Stimulated activated CD8-positive, alpha-beta memory T cell treated with anti-CD3 and anti-CD28 coated beads, Interleukin-7, amount 100 ng/mL, for 4 hours (primary cell): ENCODE measurements around the gene DNAH11.

Experiments used
- DNase-seq, 2 donors: peaks; one replicate each; pipeline ENCODE4 v3.0.0-alpha.2; 2020; ENCODE audit warnings: low read depth in 2 of 2

DNAH11 gene

DNA sequence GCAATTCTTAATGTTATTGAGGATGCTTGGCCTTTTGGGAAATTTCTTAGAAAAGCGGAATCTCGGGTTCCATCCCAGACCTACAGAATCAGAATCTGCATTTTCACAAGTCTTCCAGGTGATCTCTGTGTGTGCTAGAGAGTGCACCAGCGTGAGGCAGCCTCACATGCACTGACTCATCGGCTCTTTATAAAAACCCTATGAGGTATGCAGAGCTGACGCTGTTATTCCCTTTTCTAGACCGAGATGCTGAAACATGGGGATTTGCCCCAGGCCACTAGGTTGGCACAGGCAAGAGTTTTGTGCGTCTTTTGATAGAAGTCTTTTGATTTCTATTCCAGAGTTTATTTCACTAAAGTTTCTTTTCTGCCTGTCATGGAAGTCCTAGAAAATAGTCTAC, 341.7 kb downstream of the DNAH11 start:
- DNase-seq, result no peak

DNA sequence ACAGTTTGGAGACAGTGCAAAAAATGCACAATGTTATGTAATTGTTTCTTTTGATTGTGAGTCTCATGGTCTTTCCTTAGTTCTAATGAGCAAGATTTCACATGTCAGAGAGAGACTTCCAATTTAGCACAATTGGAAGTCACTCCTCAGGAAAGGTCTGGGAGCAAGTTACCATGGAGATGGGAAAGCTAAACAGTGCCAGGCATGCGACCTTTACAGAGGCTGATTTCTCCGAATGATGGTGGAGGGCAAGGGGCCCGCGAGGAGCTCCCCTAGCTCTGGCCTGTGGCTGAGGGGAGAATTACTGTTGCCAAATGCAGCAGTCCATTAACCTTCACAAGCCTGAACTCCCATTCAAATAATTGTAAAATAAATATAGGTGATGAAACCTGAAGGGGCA, 343.6 kb downstream of the DNAH11 start:
- no peak for DNase-seq

DNA sequence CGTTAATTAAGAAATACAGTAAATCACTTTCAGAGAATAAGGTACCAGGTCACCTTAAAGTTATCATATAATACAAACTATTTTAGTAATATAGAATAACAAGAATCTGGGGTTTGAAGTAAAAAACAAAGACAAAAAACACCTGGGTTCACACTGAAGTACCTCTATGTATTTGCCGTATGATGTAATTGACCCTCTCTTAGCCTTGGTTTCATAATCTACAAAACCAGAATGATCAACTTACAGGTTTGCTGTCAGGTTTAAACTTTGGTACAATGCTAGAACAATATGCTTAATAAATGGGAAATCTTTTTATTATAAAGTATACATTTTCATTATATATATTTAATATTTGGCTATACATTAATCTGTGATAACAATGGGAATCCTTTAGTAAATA, 344.5 kb downstream of the DNAH11 start:
- no peak for DNase-seq

DNA sequence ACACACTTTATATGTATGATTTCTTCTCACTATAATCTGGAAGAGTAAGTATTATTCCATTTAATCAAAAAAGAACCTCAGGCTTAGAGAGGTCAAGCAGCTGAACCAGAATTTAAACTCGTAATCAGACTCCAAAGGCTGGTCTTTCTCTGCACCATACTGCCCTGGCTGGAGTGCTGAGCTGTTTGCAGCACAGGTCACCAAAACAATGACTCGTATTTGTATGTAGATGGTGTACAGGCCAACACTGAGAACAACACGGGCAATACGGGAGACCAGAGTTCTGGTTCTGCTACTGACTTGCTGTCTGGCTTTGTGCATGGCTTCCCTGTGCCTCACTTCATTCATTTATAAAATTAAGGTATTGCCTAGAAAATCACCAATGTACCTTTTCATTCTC, 344.9 kb downstream of the DNAH11 start:
- DNase-seq, result no peak

DNA sequence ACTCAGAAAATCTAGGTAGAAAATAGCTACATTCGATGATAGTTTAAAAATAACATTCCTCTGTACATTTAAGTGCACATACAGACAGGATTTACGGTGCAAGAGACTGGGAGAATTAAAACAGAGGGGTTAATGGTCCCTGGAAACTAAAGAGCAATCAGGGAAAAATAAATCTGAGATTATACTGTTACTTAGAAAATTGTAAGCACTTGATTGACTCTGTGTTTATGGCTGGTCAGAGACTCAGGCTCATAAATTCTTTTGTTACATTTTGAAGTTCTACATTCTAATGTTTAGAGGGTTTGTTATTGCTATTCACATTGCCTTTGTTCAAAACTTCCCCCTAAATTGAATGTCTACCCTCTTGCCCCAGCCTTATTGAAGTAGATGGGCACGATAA, 348.5 kb downstream of the DNAH11 start:
- no peak for DNase-seq

DNA sequence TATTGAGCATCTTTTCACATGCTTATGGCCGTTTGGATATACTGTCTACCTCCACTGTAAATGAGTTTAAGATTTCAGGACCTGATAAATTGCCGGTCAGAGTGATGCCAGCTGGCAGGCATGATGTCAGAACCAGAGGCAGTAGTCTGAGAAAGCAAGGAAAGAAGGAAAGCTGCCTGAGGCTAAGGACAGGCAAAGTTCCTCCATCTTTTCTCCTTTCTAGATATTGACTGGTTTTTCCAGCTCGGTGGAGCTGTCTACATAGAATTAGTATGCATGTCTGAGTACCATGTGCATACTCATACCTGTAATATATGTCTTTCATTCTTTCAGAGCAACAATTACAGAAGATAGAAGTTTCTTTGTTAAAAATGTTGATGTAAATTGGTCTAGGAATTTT, 350.6 kb downstream of the DNAH11 start:
- DNase-seq, result no peak

DNA sequence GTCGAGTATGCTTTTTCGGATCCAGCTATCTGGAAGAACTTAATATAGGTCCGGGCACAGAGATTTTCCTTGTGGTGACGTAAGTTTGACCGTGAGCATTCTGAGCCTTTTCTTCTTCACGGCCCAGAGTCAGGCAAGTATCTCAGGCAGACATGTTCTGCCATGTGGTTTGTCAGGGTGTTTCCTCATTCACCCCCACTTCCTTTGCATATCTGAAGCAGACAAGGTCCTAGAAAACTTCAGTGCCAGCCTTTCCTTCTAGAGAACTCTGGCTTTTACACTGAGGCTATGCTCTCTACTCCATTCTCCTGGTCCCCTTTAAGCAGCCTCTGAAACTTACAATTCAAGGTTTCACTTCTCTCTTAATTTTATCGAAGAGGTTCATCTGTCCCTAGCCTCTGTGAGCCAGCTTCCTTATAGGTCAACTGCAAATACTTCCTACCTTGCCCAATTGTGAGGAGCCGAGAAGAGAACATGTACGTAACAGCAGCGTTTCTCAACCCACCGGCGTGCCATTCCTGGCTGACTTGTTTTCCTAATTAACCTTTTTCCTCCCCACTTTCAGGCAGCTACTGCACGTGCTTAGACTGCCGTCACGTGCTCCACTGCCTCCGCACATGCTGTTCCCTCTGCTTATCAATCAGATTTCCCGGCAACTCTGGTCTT, 355.6 kb downstream of the DNAH11 start:
- DNase-seq, result no peak

DNA sequence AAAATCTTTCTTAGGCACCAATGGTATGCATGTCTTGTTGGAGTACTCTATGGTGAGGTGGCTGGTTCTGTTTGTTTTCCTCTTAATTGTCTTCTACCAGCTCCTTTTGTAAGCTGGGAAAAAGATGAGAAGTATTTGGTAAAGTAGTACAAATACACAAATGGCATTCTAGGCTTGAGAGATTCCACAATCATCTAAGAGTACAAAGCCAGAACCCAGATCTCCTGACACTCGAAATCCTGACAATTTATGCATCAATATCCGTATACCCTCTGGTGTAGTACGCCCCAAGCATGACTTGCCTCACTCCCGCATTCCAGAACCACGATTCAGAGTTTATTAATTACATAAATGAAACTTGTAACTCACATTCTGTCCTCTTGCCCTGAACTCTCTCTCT, 359.4 kb downstream of the DNAH11 start:
- no peak for DNase-seq

DNA sequence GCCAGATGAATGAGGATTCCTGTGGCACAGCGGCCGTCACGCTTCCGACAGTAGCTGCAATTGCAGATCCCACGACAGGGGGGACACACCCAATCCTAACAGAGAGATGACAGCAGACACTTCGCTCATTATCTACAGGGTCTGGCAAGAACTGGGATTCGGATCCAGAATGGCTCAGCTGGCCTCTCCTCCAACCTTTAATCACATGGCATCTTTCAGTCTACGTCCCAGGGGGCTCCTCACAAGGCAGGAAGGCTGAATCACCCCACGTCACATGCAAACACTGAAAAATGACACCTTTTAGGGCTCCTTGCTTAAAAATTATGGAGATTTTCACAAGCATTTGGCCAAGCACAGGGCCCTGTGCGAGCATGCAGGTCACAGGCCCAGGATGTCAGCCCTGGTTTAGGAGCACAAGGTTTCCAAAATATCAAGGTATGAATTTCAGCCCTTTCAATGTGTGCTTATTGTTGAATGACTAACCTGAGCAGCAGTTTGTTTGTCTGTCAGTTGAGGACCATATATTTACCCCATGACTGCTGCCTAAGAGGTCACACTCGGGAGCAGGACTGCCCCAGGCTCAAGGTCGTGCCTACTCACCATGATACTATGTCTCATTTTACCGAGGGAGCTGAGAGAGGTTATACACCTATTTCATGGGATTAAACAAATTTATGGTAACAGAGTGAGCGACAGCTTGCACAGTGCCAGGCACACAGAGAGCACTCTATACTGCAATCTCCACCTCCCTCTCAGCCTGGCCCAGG, 360.4 kb downstream of the DNAH11 start:
- no peak for DNase-seq

DNA sequence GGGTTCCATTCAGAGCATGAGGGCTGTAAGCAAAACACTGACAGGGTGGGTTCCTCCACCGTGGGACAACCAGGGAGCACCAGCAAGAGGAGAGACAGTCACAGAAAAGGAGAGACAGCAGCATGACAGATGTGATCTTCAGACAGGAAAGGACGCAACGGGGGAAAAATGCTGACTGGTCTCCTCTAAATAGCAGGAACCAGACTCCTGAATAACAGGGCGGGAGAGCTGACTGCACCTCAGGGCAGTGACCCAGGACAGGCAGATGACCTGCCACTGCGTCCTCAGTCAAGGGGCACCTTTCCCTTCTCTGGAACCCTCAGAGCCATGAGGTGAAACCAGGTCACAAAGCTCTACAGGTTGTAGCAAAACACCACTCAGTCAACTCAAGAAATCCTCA, 365.9 kb downstream of the DNAH11 start:
- DNase-seq, result no peak

DNA sequence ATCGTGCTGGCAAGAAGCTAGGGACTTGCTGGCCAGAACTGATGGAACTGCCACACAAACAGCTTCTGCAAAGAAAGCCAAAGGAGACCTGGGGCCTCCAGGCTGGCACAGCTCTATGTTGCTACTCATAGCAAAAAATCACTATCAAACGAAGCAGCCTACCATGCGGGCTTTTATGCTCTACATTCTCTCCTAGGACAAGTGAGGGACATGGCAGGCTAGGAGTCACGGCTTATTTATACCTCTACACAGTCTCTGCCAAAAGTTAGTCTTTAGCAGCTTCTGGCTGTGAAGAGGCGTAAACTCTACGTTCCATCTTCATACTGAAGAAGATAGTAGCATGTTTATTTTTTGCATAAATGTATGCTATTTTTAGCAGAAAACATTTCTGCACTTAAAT, 367.4 kb downstream of the DNAH11 start:
- no peak for DNase-seq

DNA sequence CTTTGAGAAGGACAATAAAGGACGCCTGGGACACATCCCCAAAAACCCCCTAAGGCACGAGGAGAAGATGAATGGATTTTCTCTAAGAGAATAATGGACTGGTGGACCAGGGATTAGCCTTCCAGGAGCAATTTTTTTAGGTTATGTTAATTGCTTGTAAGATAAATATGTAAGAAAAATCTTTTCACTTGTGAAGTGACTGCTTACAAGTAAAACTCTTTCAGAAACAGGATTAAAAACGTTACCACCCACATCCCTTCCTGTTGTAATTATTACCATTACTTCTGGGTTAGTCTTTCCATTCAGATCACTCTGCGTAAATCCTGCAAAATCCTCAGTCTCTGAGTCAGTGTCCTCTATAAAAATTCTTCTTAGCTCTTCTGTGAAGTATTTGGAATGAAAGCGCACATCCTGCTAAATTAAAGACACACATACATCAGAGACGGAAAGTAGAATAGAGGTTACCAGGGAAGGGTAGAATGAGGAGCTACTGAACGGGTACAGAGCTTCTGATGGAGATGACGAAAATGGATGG, 368.6 kb downstream of the DNAH11 start:
- no peak for DNase-seq

DNA sequence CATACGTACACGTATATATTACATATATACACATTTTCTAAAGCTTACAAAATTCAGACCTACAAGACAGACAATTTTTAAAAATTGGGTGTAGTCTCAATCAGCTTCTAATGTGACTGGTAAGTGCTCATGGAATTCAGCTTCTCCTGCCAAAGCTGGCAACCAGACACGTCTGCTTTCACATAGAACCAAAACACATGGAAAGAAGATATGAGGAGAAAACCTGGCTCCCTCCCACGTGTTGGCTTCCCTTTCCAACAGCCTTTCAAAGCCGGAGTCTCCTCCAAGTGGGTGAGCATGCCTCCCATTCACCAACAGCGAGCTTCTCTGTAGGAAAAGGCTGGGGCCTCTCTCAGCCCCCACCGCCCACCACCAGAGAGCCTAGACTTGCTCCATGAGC, 369.5 kb downstream of the DNAH11 start:
- DNase-seq, result no peak

DNA sequence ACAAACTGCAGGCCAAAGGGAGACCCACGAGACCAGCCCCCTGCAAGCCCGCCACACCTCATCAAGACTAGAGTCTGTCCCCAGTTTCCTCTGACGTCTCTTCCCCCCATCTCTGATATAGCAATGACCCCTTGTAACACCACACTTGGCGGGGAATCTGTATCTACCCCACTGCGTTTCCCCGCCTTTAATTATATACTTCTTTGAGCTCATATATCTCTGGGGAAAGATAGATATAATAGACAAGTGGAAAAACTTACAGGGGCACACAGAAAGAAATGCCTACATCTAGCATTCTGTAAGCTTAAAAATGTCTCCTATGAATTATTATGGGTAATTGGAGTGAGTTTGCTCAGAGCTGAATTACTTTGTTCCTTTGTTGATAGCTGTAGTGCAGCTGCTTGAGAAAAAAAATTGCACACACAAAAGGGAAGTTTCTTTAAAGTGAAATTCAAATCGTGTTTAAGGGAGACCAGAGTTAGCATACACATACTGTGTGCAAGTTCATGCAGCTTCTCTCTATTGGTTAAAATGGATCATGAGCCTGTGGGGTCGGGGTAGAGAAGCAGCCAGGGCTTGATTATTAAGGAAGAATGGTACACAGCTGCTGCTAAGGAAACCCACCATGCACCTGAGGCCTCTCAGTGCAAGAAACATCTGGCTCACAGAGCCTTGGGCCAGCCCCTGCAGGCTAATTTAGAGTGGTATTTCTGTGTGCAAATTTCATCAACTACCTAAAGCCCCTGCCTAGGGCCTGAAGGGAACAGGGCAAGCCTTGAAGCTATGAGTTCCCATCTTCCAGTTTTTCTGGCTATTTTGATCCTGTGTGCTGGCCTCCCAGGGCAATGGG, 370.3 kb downstream of the DNAH11 start:
- no peak for DNase-seq

DNA sequence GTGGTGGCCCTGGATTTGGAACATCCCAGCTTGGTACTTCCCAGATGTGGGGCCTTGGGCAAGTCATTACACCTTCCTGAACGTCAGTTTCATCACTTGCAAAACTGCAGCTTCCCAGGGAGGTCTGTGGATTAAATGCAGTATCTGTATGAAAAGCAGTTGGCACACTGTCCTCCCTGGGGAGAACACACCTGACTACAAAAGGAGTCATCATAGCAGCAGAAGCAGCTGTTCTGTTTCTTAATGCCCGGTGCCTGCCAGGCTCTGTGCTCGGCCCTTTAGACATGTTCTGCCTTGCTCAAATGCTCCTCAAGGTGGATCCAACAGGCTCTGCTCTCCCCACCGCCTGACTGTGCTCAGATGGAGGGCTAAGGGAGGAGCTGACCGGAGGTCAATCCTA, 371.8 kb downstream of the DNAH11 start:
- DNase-seq, result no peak

DNA sequence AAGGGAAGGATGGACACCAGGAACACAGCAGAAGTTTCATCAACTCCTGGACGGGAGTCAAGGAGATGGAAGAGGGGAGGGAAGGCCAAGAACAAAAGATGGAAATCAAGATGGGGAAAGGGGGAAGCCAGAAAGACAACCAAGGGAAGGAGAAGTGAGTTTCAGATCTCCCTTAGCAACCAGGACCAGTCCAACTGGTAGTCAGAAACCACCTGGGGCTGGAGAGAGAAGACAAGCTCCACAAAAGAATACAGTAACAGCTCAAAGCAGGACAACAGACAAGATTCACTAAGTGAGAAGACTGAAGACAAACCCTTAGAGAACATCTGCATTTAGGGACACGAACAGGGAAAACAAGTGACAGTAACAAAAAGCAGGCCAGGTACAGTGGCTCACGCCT, 372.3 kb downstream of the DNAH11 start:
- DNase-seq, result no peak

DNA sequence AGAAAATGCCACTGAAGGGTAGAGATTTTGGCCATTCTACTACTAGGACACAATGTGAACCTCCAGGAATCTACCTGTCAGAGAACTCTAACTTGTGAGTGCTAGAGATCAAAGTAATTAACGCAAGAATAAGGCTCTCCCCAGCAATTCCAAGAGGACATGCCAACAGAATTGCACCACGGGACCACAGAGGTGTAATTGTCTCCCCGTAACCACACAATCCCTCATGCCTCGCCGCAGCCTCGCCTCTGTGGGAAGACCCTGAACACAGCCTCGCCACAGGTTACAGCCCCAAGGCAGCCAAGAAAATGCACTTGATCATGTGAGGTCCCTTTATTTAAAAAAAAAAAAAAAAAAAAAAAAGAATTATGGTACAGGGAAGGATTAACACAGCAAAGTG, 373.3 kb downstream of the DNAH11 start:
- DNase-seq, result no peak

DNA sequence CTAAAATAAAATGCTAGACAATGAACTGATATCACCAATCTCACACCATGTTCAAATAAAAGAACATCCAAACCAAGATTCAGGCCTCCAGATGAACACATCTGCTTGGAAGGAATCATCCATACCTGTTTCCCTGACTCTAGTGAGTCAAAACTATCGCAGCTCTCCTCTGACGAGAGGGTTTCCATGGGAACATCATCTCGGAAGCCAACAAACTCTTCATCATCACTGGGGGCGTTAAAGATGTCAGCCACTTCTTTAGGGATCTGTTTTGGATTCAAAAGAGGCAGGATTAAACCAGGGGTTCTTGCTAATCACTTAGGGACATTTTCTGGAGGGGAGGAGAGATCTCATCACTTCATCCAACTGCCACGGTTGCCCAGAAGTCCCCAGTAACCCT, 373.8 kb downstream of the DNAH11 start:
- DNase-seq, result no peak

DNA sequence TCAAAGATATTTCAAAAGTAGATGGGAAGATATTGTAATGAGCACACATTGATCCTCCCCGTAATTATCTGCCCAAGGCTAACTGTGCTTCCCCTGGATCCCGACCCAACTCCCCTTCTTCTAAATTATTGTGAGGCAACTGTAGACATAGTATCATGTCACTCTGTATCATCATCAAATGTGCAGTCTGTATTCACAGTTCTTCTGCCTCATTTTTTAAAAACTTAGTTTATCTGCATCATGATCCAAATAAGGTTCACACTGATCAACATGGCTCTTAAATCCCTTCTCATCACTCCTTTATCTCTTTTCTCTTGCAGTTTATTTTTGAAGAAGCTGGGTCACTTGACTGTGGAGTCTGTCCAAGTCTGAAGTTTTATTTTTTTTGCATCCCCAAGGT, 375.4 kb downstream of the DNAH11 start:
- DNase-seq, result no peak

DNA sequence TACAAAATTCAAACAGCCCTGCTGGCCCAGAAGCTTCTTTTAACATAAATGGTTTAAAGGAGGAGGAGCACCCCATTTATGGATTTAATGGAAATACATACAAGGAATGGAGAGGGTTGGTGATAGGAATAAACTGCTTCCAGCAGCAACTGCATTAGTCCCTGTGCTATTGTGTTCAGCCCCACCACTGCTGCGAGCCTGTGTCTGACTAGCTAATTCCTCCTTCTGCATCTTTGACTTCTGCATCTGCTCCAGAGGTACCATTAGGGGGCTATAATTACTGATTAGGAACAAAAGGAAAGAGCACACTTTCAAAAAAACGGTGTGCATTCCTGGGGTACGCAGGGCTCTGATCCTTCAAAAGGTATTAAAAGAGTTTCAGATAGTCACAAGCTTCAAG, 378.1 kb downstream of the DNAH11 start:
- no peak for DNase-seq

DNA sequence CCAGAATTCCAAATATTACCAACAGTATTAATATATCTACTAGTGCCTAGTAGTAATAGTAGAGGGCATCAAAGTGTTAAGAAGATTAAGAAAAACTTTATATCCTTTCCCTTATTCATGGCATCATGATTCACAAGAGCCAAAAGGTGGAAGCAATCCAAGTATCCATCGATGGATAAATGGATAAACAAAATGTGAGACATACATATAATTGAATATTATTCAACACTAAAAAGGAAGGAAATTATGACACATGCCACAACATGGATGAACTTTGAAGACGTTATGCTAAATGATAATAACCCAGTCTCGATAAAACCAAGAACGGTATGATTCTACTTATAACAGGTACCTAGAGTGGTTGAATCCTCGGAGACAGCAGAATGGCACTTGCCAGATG, 379.8 kb downstream of the DNAH11 start:
- DNase-seq, result no peak

DNA sequence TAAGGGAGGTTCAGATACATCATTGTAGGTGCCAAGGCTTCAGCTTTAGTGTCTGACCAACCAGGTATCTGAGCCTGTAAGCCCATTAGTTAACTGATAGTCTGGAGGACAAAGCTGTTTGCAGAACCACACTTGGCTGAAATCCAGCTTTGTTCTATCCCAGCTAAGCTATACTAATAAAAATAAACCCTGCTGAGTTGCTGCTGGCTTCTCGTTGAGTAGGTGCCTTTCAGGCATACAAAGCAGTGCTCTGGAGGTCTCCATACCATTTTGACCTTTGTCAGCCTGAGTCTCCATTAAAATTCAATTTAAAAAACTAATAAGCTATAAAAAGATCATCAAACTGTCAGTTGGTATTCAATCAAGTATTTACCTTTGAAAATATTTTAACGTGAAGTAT, 380.8 kb downstream of the DNAH11 start:
- DNase-seq, result no peak

DNA sequence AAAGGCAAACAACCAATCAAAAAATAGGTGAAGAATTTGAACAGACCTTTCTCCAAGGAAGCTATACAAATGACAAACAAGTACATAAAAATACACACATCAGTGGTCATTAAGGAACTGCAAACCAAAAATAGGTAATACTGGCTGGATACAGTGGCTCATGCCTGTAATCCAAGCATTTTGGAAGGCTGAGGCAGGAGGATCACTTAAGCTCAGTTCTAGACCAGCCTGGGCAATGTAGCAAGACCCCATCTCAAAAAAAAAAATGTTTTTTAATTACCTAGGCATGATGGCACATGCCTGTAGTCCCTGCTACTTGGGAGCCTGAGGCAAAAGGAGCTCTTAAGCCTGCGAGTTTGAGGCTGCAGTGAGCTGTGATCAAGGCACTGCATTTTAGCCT, 383.6 kb downstream of the DNAH11 start:
- no peak for DNase-seq
